Naive thymus-derived CD8-positive, alpha-beta T cell (primary cell): ENCODE results near the gene KDM3A. TPM values are rescaled to one million over a fixed set of nuclear protein-coding genes. Genes with fewer than 3 reads are reported as not detected.
A peak's percentile ranks its signal among the peaks of the same experiment; 100 is the strongest.

ENCODE experiments used
- ATAC-seq, 2 donors: fragments of 150-1000 bp; cut with Tn5 transposase in 1 of 2; sonication (Bioruptor Pico), chemical (Tn5 transposase) in 1 of 2; 1 replicate in 1 of 2; 2 replicates in 1 of 2; pipeline ENCODE4 v1.10.0; 2021; ENCODE audit warnings: mild to moderate bottlenecking in 2 of 2, moderate library complexity in 2 of 2
- POLR2A ChIA-PET: fragments of 350-600 bp; sonication (Branson Sonifier 250); formaldehyde crosslinking; loops from one replicate; lab custom pipeline; 2021; ENCODE audit warnings: antibody characterized with exemption; lab: Charles Lee
- DNase-seq, 10 donors: peaks; one replicate each; pipeline versions ENCODE4 v3.0.0 to v3.0.0-alpha.2; 2020 to 2022
- H3K27ac Mint-ChIP-seq, 10 donors: one replicate each; pipeline ENCODE4 v1.8.0; 2020 to 2022; ENCODE audit warnings: mild to moderate bottlenecking in 10 of 10, mixed read lengths in 10 of 10, moderate library complexity in 4 of 10, inconsistent platforms in 1 of 10
- H3K27me3 Mint-ChIP-seq, 5 donors: one replicate each; pipeline ENCODE4 v1.8.0; 2021 to 2022; ENCODE audit warnings: mixed read lengths in 5 of 5
- H3K36me3 Mint-ChIP-seq, 3 donors: one replicate each; pipeline ENCODE4 v1.8.0; 2020 to 2022; ENCODE audit warnings: mixed read lengths in 3 of 3, mild to moderate bottlenecking in 2 of 3, inconsistent platforms in 1 of 3
- H3K4me1 Mint-ChIP-seq, 4 donors: one replicate each; pipeline ENCODE4 v1.8.0; 2021 to 2022; ENCODE audit warnings: mixed read lengths in 4 of 4
- H3K4me3 Mint-ChIP-seq, 10 donors: one replicate each; pipeline ENCODE4 v1.8.0; 2020 to 2022; ENCODE audit warnings: mild to moderate bottlenecking in 10 of 10, mixed read lengths in 10 of 10, moderate library complexity in 6 of 10, inconsistent platforms in 1 of 10
- H3K9me3 Mint-ChIP-seq, 9 donors: one replicate each; pipeline ENCODE4 v1.8.0; 2020 to 2022; ENCODE audit warnings: mixed read lengths in 9 of 9, mild to moderate bottlenecking in 3 of 9, inconsistent platforms in 1 of 9, moderate library complexity in 1 of 9
- polyA plus RNA-seq, 3 donors: library from polyadenylated mRNA; unstranded; fragments of 300-500 nt; fragmentation: Illumina TruSeq; gene quantifications; one replicate each; pipeline ENCODE4 v1.2.3, GENCODE V29; 2021
- total RNA-seq, 8 experiments: library from RNA in 2 of 8; stranded (reverse) in 2 of 8; gene quantifications; one replicate each; pipeline ENCODE4 v1.2.3 and lab custom pipeline; 2021 to 2026

KDM3A gene
- total and polyA plus RNA-seq, 5 experiments from 2014 or later = 12.6 to 194 (median 30.4) TPM

DNA sequence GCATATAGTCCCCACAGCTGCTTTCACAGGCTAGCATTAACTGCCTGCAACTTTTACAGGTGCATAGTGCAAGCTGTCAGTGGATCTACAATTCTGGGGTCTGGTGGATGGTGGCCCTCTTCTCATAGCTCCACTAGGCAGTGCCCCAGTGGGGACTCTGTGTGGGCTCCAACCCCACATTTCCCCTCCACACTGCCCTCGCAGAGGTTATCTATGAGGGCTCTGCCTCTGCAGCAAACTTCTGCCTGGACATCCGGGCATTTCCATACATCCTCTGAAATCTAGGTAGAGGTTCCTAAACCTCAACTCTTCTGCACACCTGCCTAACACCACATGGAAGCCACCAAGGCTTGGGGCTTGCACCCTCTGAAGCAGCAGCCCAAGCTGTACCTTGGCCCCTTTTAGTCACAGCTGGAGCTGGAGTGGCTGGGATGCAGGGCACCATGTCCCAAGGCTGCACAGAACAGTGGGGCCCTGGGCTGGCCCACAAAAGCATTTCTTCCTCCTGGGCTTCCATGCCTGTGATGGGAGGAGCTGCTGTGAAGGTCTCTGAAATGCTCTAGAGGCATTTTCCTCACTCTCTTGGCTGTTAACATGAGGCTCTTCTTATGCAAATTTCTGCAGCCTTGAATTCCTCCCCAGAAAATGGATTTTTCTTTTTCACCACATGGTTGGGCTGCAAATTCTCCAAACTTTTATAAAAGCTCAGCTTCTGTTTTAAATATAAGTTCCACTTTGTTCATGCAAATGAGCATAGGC is 59.3 kb downstream of the KDM3A start:
- no peak for DNase-seq
- no peak overlapping the region for H3K4me3 Mint-ChIP-seq
- H3K9me3 Mint-ChIP-seq = peaks cover 0 to 38% (median 23%) of the 10 kb centered on the region in 9 donors
- H3K27me3 Mint-ChIP-seq = no peaks in the 10 kb centered on the region
- peak overlapping the region in 3 of 10 donors; percentile 18 to 57 (median 51) for H3K27ac Mint-ChIP-seq
- H3K36me3 Mint-ChIP-seq = peaks cover 66 to 99% (median 93%) of the 10 kb centered on the region in 3 donors
- POLR2A ChIA-PET = no interaction called here
- no peak for ATAC-seq
- H3K4me1 Mint-ChIP-seq = peaks cover 6 to 31% (median 12%) of the 10 kb centered on the region in 4 donors

- peaks cover 26 to 75% (median 56%) of the 10 kb centered on the region in 3 donors for H3K36me3 Mint-ChIP-seq
- no peak overlapping the region for H3K4me3 Mint-ChIP-seq
- H3K4me1 Mint-ChIP-seq = peaks cover 3 to 7% (median 5%) of the 10 kb centered on the region in 4 donors
- DNase-seq (no peak), ATAC-seq (no peak)
- no peak overlapping the region for H3K27ac Mint-ChIP-seq
- no peaks in the 10 kb centered on the region for H3K27me3 Mint-ChIP-seq
- peaks cover 0 to 2% (median 0%) of the 10 kb centered on the region in 9 donors for H3K9me3 Mint-ChIP-seq
- POLR2A ChIA-PET = no interaction called here
These were observed 66.4 kb downstream of the KDM3A start for GRCh38 chr2:86507600-86507999.

- H3K27me3 Mint-ChIP-seq = no peaks in the 10 kb centered on the region
- H3K4me1 Mint-ChIP-seq = peaks cover 3 to 29% (median 9%) of the 10 kb centered on the region in 4 donors
- no peak for DNase-seq
- peak overlapping the region in 2 of 10 donors; percentile 31 to 72 for H3K27ac Mint-ChIP-seq
- no peak overlapping the region for H3K4me3 Mint-ChIP-seq
- POLR2A ChIA-PET = interaction anchor here (0.9 to 1.5 kb wide), 2 partner anchors 12 to 112 kb away, joined by 3 to 6 read pairs; no protein-coding TSS in a partner anchor
- ATAC-seq = no peak
- peaks cover 11 to 52% (median 30%) of the 10 kb centered on the region in 3 donors for H3K36me3 Mint-ChIP-seq
- H3K9me3 Mint-ChIP-seq = peaks cover 0 to 2% (median 0%) of the 10 kb centered on the region in 9 donors
These were observed 69.3 kb downstream of the KDM3A start for GRCh38 chr2:86510436-86510933.

DNA sequence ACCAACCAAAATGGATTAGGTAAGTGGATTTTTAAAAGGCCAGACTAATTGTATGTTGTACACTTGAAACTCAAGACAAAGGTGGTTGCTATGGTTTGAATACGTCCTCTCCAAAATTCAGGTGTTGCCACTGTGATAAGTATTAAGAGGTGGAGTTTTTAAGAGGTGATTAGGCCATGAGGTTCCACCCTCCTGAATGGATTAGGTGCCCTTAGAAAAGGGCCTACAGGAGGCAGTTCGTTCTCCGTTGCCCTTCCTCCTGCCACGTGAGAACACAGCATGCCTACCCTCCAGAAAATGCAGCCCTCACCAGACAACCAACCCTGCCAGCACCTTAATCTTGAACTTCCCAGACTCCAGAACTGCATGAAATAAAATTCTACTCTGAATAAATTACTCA is 70.9 kb downstream of the KDM3A start:
- peaks cover 9 to 42% (median 25%) of the 10 kb centered on the region in 3 donors for H3K36me3 Mint-ChIP-seq
- DNase-seq (no peak), ATAC-seq (no peak)
- no peaks in the 10 kb centered on the region for H3K27me3 Mint-ChIP-seq
- peaks cover 0 to 2% (median 0%) of the 10 kb centered on the region in 9 donors for H3K9me3 Mint-ChIP-seq
- H3K27ac Mint-ChIP-seq = no peak overlapping the region
- no peak overlapping the region for H3K4me3 Mint-ChIP-seq
- POLR2A ChIA-PET = no interaction called here
- peaks cover 6 to 29% (median 9%) of the 10 kb centered on the region in 4 donors for H3K4me1 Mint-ChIP-seq

DNA sequence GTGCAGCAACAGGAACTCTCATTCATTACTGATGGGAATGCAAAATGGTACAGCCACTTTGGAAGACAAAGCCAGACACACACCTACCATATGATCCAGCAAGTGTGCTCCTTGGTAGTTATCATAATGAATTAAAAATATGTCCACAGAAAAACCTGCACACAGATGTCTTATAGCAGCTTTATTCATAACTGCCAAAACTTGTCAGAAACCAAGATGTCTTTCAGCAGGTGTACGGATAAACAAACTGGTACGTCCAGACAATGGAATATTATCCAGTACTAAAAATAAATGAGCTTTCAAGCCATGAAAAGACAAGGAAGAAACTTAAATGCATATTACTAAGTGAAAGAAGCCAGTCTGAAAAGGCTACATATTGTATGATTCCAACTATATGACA is 71.7 kb downstream of the KDM3A start:
- ATAC-seq = no peak
- H3K4me3 Mint-ChIP-seq = no peak overlapping the region
- H3K4me1 Mint-ChIP-seq = peaks cover 6 to 29% (median 9%) of the 10 kb centered on the region in 4 donors
- peaks cover 4 to 33% (median 19%) of the 10 kb centered on the region in 3 donors for H3K36me3 Mint-ChIP-seq
- POLR2A ChIA-PET = no interaction called here
- peak overlapping the region in 1 of 10 donors; percentile 13 for H3K27ac Mint-ChIP-seq
- no peak for DNase-seq
- H3K27me3 Mint-ChIP-seq = no peaks in the 10 kb centered on the region
- H3K9me3 Mint-ChIP-seq = no peaks in the 10 kb centered on the region

- Mint-ChIP-seq H3K27ac (no peak overlapping the region), H3K4me3 (no peak overlapping the region), H3K27me3 (no peaks in the 10 kb centered on the region), H3K36me3 (peaks cover 4 to 21% (median 12%) of the 10 kb centered on the region in 3 donors), H3K4me1 (peaks cover 6 to 29% (median 10%) of the 10 kb centered on the region in 4 donors), H3K9me3 (no peaks in the 10 kb centered on the region)
- POLR2A ChIA-PET = no interaction called here
- no peak for ATAC-seq
- no peak for DNase-seq
These were observed 72.9 kb downstream of the KDM3A start for GRCh38 chr2:86513948-86514660.

DNA sequence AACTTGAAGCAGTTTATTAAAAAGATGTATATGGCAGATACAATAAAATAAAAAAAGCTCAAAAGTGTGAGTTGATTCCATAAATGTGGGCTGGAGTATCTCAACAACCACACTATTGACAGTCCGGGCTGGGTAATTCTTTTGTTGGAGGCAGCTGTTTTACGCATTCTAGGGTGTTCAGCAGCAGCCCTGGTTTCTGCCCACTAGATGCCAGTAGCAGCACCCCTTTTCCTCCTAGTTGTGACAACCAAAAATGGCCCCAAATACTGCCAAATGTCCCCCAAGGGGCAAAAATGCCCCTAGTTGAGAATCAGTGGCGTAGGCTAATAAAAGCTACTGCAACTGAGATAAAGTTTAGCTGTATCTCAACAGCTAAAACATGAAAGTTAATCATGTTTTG is 77.3 kb downstream of the KDM3A start:
- POLR2A ChIA-PET = interaction anchor here (0.6 to 1.7 kb wide), 9 partner anchors 43 to 289 kb away, joined by 3 to 7 read pairs (median 4); partner anchors contain the start of gene CHMP3
- Mint-ChIP-seq H3K36me3 (peaks cover 0 to 18% (median 2%) of the 10 kb centered on the region in 3 donors), H3K9me3 (peaks cover 0 to 7% (median 0%) of the 10 kb centered on the region in 9 donors)

DNA sequence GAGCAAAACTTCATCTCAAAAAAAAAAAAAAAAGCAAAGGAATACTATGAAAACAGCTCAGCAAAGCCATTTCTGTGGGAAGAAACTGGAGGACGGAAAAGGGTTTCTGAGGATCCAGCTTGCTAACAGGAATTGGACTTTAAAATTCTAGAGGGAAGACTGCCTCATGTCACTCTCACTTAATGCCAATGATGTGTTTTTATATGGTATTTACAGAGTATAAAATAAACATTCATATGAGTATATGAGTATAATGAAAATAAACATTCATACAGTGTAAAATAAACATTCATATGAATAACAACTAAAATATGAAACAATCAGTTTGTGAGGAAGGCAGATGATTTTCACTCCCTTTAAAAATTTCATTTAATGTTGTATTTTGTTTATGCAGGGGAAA is 78.2 kb downstream of the KDM3A start:
- DNase-seq = no peak
- H3K36me3 Mint-ChIP-seq = peaks cover 0 to 19% (median 2%) of the 10 kb centered on the region in 3 donors
- no peak overlapping the region for H3K4me3 Mint-ChIP-seq
- peaks cover 3 to 8% (median 5%) of the 10 kb centered on the region in 4 donors for H3K4me1 Mint-ChIP-seq
- H3K27ac Mint-ChIP-seq = no peak overlapping the region
- ATAC-seq = no peak
- H3K27me3 Mint-ChIP-seq = no peaks in the 10 kb centered on the region
- POLR2A ChIA-PET = no interaction called here
- peaks cover 0 to 7% (median 0%) of the 10 kb centered on the region in 9 donors for H3K9me3 Mint-ChIP-seq

More for the DNA sequence above, 77.3 kb downstream of the KDM3A start:
- Mint-ChIP-seq H3K27ac (peak overlapping the region in 4 of 10 donors; percentile 6 to 63 (median 39)), H3K27me3 (no peaks in the 10 kb centered on the region), H3K4me1 (peaks cover 3 to 13% (median 5%) of the 10 kb centered on the region in 4 donors), H3K4me3 (no peak overlapping the region)
- DNase-seq = peak; percentile 6 to 72 (median 47)
- peak; percentile 85 to 88 for ATAC-seq

GRCh38 chr2:86520153-86520552 is 79.0 kb downstream of the KDM3A start:
- Mint-ChIP-seq H3K4me3 (no peak overlapping the region), H3K27me3 (no peaks in the 10 kb centered on the region), H3K4me1 (peaks cover 0 to 3% (median 2%) of the 10 kb centered on the region in 4 donors), H3K9me3 (peaks cover 0 to 7% (median 0%) of the 10 kb centered on the region in 9 donors), H3K36me3 (peaks cover 0 to 19% (median 2%) of the 10 kb centered on the region in 3 donors), H3K27ac (peak overlapping the region in 5 of 10 donors; percentile 14 to 86 (median 42))
- POLR2A ChIA-PET = no interaction called here
- DNase-seq (no peak), ATAC-seq (no peak)

DNA sequence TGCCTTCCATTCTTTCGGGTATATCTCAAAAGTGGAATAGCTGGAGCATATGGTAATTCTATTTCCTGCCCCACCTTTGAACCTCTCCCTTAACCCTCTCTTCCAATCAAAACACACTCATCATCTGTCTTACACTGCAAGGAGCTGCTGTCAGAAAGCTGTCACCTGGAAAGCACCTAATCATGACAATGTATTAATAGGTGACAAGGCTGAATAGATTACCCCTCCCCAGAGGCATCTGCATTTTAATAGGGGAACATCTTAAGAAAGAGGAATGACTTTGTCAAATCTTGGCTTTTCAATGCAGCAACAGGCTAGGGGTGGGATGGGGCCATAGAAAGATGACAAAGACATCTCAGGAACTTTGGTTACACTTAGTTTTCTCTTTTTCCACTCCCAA is 80.8 kb downstream of the KDM3A start:
- no peak for DNase-seq
- Mint-ChIP-seq H3K27ac (no peak overlapping the region), H3K36me3 (peaks cover 0 to 32% (median 2%) of the 10 kb centered on the region in 3 donors), H3K27me3 (no peaks in the 10 kb centered on the region), H3K4me1 (peaks cover 0 to 3% (median 0%) of the 10 kb centered on the region in 4 donors), H3K4me3 (no peak overlapping the region), H3K9me3 (peaks cover 0 to 7% (median 0%) of the 10 kb centered on the region in 9 donors)
- POLR2A ChIA-PET = no interaction called here
- ATAC-seq = no peak

- Mint-ChIP-seq H3K9me3 (peaks cover 0 to 7% (median 0%) of the 10 kb centered on the region in 9 donors), H3K36me3 (peaks cover 0 to 40% (median 6%) of the 10 kb centered on the region in 3 donors), H3K27ac (no peak overlapping the region), H3K4me3 (no peak overlapping the region), H3K27me3 (no peaks in the 10 kb centered on the region), H3K4me1 (peaks cover 0 to 3% (median 0%) of the 10 kb centered on the region in 4 donors)
- POLR2A ChIA-PET = no interaction called here
- ATAC-seq = no peak
- DNase-seq = no peak
These were observed 81.5 kb downstream of the KDM3A start for GRCh38 chr2:86522711-86523110.

DNA sequence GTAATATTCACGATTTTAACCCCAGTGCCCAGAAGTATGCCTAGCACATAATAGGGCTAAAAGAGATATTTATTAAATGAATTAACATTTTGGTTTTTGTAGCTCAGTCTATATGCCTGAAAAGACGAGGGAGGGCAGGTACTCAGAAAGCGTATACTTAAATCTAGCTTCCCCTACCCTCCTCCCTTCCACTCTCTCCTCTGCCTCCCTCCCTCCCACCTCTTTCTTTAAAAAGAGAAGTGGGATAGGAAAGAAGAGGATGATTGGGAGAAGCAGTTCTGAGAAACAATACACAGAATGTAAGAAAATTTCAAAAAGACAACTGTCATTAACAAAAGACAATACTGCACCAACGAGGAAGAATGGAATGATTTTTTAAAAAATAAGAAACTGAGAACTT is 82.3 kb downstream of the KDM3A start:
- POLR2A ChIA-PET = no interaction called here
- DNase-seq = no peak
- peaks cover 0 to under 1% (median 0%) of the 10 kb centered on the region in 4 donors for H3K4me1 Mint-ChIP-seq
- H3K27ac Mint-ChIP-seq = peak overlapping the region in 1 of 10 donors; percentile 11
- H3K27me3 Mint-ChIP-seq = no peaks in the 10 kb centered on the region
- peaks cover 0 to 7% (median 0%) of the 10 kb centered on the region in 9 donors for H3K9me3 Mint-ChIP-seq
- ATAC-seq = no peak
- H3K36me3 Mint-ChIP-seq = peaks cover 0 to 47% (median 8%) of the 10 kb centered on the region in 3 donors
- H3K4me3 Mint-ChIP-seq = no peak overlapping the region
